Mammary epithelial cell (primary cell): ENCODE data around the gene ADAMTS17.

Source experiments
- EZH2 ChIP-seq: IDR thresholded peaks from 2 replicates; pipeline ENCODE4 v1.6.1; 2012; ENCODE audit warnings: low read length, inconsistent platforms, borderline replicate concordance
- TF ChIP-seq, protein P1 (sequence below), 2 donors: IDR thresholded peaks in 1 of 2; conservative IDR thresholded peaks in 1 of 2; 2 replicates each; pipeline ENCODE4 v1.5.1; 2011 to 2012; ENCODE audit warnings: inconsistent platforms in 2 of 2, low read length in 2 of 2, mild to moderate bottlenecking in 2 of 2, control low read depth in 1 of 2, low read depth in 1 of 2; ENCODE audit not compliant: insufficient read depth in 1 of 2; ENCODE audit errors: extremely low read depth in 1 of 2

- TF ChIP-seq, protein P1, sequence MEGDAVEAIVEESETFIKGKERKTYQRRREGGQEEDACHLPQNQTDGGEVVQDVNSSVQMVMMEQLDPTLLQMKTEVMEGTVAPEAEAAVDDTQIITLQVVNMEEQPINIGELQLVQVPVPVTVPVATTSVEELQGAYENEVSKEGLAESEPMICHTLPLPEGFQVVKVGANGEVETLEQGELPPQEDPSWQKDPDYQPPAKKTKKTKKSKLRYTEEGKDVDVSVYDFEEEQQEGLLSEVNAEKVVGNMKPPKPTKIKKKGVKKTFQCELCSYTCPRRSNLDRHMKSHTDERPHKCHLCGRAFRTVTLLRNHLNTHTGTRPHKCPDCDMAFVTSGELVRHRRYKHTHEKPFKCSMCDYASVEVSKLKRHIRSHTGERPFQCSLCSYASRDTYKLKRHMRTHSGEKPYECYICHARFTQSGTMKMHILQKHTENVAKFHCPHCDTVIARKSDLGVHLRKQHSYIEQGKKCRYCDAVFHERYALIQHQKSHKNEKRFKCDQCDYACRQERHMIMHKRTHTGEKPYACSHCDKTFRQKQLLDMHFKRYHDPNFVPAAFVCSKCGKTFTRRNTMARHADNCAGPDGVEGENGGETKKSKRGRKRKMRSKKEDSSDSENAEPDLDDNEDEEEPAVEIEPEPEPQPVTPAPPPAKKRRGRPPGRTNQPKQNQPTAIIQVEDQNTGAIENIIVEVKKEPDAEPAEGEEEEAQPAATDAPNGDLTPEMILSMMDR (conservative IDR thresholded peaks at IDR 0.05 in 1 of 2, IDR thresholded peaks at IDR 0.05 in 1 of 2; ENCODE audit: extremely low read depth in 1 of 2, insufficient read depth in 1 of 2, low read depth in 1 of 2, low read length in 2 of 2) = no peak
- no peak for TF ChIP-seq EZH2
Measured at GRCh38 chr15:100298257-100298656, 43.5 kb downstream of the ADAMTS17 start.
